Measurements from ENCODE around the gene FJX1. TPM values are rescaled to one million over a fixed set of nuclear protein-coding genes. Genes with fewer than 3 reads are reported as not detected.

The FJX1 gene
- total RNA-seq, 1 experiment from 2014 or later, result 8.3 TPM

DNA sequence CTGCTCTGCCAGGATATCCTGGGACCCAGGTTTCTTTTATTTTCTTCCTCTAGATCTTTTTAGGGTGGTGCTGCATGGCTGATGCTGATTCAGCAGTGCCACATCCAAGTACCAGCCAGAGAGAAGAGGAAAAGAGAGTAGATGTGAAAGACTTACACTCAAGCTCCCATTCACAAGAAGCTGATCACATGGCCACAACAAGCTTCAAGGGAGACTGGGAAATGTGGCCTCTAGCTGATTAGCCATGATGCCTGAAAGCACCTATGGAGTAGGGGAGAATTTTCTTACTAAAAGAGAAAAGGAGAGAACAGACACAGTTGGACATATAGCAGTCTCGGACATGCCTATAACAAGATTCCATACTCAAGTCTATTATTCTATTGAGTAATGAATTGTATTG is 34.4 kb upstream of the FJX1 start (continued):
- no peak for TF ChIP-seq CDX4 (CRISPR knock-in tag; IDR thresholded peaks at IDR 0.05; ENCODE audit: borderline replicate concordance)
- no peak for TF ChIP-seq PRRX2 (CRISPR knock-in tag; IDR thresholded peaks at IDR 0.05)
- TF ChIP-seq, protein P1, sequence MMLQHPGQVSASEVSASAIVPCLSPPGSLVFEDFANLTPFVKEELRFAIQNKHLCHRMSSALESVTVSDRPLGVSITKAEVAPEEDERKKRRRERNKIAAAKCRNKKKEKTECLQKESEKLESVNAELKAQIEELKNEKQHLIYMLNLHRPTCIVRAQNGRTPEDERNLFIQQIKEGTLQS (CRISPR knock-in tag; conservative IDR thresholded peaks at IDR 0.05), result no peak
- no peak for TF ChIP-seq ZNF671 (CRISPR knock-in tag; IDR thresholded peaks at IDR 0.05)

- Mint-ChIP-seq H3K27ac (no peak overlapping the region), H3K4me1 (peaks cover 4% of the 10 kb centered on the region), H3K9me3 (no peaks in the 10 kb centered on the region), H3K36me3 (no peaks in the 10 kb centered on the region), H3K27me3 (ENCODE audit: low read depth) (peaks cover 22% of the 10 kb centered on the region), H3K4me3 (no peak overlapping the region)
- POLR2A ChIA-PET, result no interaction called here
- no peak for TF ChIP-seq GRHL2 (CRISPR knock-in tag; IDR thresholded peaks at IDR 0.05; ENCODE audit: insufficient replicate concordance, severe bottlenecking)
- no peak for TF ChIP-seq MLX (CRISPR knock-in tag; IDR thresholded peaks at IDR 0.05)
- TF ChIP-seq, protein P2, sequence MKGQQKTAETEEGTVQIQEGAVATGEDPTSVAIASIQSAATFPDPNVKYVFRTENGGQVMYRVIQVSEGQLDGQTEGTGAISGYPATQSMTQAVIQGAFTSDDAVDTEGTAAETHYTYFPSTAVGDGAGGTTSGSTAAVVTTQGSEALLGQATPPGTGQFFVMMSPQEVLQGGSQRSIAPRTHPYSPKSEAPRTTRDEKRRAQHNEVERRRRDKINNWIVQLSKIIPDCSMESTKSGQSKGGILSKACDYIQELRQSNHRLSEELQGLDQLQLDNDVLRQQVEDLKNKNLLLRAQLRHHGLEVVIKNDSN (CRISPR knock-in tag; IDR thresholded peaks at IDR 0.05), result no peak
- TF ChIP-seq JAZF1 (CRISPR knock-in tag; IDR thresholded peaks at IDR 0.05), result no peak
- no peak for TF ChIP-seq FOXJ3 (CRISPR knock-in tag; IDR thresholded peaks at IDR 0.05; ENCODE audit: borderline replicate concordance)
- no peak for TF ChIP-seq HMGA2 (CRISPR knock-in tag; IDR thresholded peaks at IDR 0.05)
- no peak for TF ChIP-seq TEAD1 (CRISPR knock-in tag; IDR thresholded peaks at IDR 0.05)
- no peak for TF ChIP-seq E2F5 (CRISPR knock-in tag; IDR thresholded peaks at IDR 0.05)
- no peak for TF ChIP-seq FOXP1 (CRISPR knock-in tag; IDR thresholded peaks at IDR 0.05; ENCODE audit: borderline replicate concordance)
- ATAC-seq (no peak), DNase-seq (ENCODE audit: low spot score) (no peak)
- CTCF ChIA-PET, result no interaction called here
These were observed 33.9 kb upstream of the FJX1 start for GRCh38 chr11:35584321-35584720.

DNA sequence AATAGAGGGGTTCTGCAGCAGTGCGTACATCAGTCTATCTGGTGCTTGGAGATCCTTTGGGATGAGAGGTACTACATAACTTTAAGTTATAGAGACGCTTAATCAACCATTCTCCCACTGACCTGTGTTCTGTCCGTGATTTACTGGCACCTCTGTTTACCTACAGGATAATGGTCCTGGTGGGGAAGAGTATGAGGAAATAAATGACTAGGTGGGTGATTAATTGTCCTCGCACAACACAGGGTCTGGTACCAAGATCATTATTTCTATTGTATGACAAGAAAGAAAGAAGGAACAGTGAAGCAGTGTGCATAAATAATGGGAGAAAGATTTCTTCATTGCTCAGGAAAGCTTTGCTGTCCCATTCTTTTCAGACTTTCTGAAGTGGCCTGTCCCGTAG is 32.8 kb upstream of the FJX1 start:
- peaks cover 24% of the 10 kb centered on the region for H3K27me3 Mint-ChIP-seq (ENCODE audit: low read depth)
- H3K27ac Mint-ChIP-seq, result no peak overlapping the region
- no peak overlapping the region for H3K4me3 Mint-ChIP-seq
- ChIA-PET POLR2A (no interaction called here), CTCF (interaction anchor here (1.8 kb wide), 1 partner anchor 237 kb away, joined by 5 read pairs; no protein-coding TSS in a partner anchor)
- DNase-seq (ENCODE audit: low spot score) (no peak), ATAC-seq (no peak)
- H3K36me3 Mint-ChIP-seq, result no peaks in the 10 kb centered on the region
- H3K9me3 Mint-ChIP-seq, result no peaks in the 10 kb centered on the region
- no peak for TF ChIP-seq ZNF671 (CRISPR knock-in tag; IDR thresholded peaks at IDR 0.05)
- no peak for TF ChIP-seq JAZF1 (CRISPR knock-in tag; IDR thresholded peaks at IDR 0.05)
- no peak for TF ChIP-seq TP53 (CRISPR knock-in tag; IDR thresholded peaks at IDR 0.05)
- TF ChIP-seq ETV6 (CRISPR knock-in tag; IDR thresholded peaks at IDR 0.05), result no peak
- TF ChIP-seq, protein P3, sequence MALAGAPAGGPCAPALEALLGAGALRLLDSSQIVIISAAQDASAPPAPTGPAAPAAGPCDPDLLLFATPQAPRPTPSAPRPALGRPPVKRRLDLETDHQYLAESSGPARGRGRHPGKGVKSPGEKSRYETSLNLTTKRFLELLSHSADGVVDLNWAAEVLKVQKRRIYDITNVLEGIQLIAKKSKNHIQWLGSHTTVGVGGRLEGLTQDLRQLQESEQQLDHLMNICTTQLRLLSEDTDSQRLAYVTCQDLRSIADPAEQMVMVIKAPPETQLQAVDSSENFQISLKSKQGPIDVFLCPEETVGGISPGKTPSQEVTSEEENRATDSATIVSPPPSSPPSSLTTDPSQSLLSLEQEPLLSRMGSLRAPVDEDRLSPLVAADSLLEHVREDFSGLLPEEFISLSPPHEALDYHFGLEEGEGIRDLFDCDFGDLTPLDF (CRISPR knock-in tag; IDR thresholded peaks at IDR 0.05), result no peak
- no peak for TF ChIP-seq ZNF512 (CRISPR knock-in tag; IDR thresholded peaks at IDR 0.05; ENCODE audit: borderline replicate concordance)
- TF ChIP-seq, protein P1 (CRISPR knock-in tag; conservative IDR thresholded peaks at IDR 0.05), result no peak
- no peak for TF ChIP-seq PRRX2 (CRISPR knock-in tag; IDR thresholded peaks at IDR 0.05)
- TF ChIP-seq ZNF281 (CRISPR knock-in tag; IDR thresholded peaks at IDR 0.05), result no peak
- no peaks in the 10 kb centered on the region for H3K4me1 Mint-ChIP-seq
